GM12878 (cell line): ENCODE results near the gene BCKDK. TPM values are rescaled to one million over a fixed set of nuclear protein-coding genes. Genes with fewer than 3 reads are reported as not detected.

Experiments
- BACH1 ChIP-seq: fragments of 450-650 bp; IDR thresholded peaks from 2 replicates; pipeline ENCODE4 v1.6.1; 2017; ENCODE audit warnings: mild to moderate bottlenecking, borderline replicate concordance
- BHLHE40 ChIP-seq, 2 experiments: fragments of 450-650 bp in 1 of 2; IDR thresholded peaks; 2 replicates each; pipeline ENCODE4 v1.6.1; 2011 to 2017; ENCODE audit warnings: low read depth in 2 of 2, borderline replicate concordance in 1 of 2, improper control_type of control experiment in 1 of 2, low read length in 1 of 2, mild to moderate bottlenecking in 1 of 2
- CHD1 ChIP-seq: IDR thresholded peaks from 2 replicates; pipeline ENCODE4 v1.6.1; 2012; ENCODE audit warnings: low read depth, low read length, improper control_type of control experiment
- CREB1 ChIP-seq: IDR thresholded peaks from 2 replicates; pipeline ENCODE4 v1.6.1; 2012; ENCODE audit warnings: low read depth, mild to moderate bottlenecking, inconsistent platforms
- CREM ChIP-seq: IDR thresholded peaks from 2 replicates; pipeline ENCODE4 v1.6.1; 2014; ENCODE audit warnings: antibody characterized with exemption, low read depth
- EED ChIP-seq: sonication (generic); IDR thresholded peaks from 2 replicates; pipeline ENCODE4 v1.6.1; 2016; ENCODE audit warnings: antibody characterized with exemption, low read depth
- GABPA ChIP-seq: IDR thresholded peaks from 2 replicates; pipeline ENCODE4 v1.6.1; 2014; ENCODE audit warnings: antibody characterized with exemption, low read depth, mild to moderate bottlenecking, inconsistent platforms
- GATAD2B ChIP-seq: fragments of 450-650 bp; conservative IDR thresholded peaks from 2 replicates; pipeline ENCODE4 v1.6.1; 2017; ENCODE audit warnings: low read depth, mild to moderate bottlenecking, moderate library complexity
- HCFC1 ChIP-seq: fragments of 150-350 bp; IDR thresholded peaks from 2 replicates; pipeline ENCODE4 v1.6.1; 2014; ENCODE audit warnings: low read length
- IKZF1 ChIP-seq: fragments of 450-650 bp; conservative IDR thresholded peaks from 2 replicates; pipeline ENCODE4 v1.6.1; 2017; ENCODE audit warnings: antibody characterized with exemption, mild to moderate bottlenecking
- LARP7 ChIP-seq: fragments of 450-650 bp; IDR thresholded peaks from 2 replicates; pipeline ENCODE4 v1.6.1; 2017; ENCODE audit warnings: mild to moderate bottlenecking
- MEF2B ChIP-seq: fragments of 450-650 bp; IDR thresholded peaks from 2 replicates; pipeline ENCODE4 v1.6.1; 2018; ENCODE audit warnings: mild to moderate bottlenecking, moderate library complexity; ENCODE audit not compliant: partially characterized antibody, poor library complexity, severe bottlenecking
- MXI1 ChIP-seq: fragments of 150-350 bp; IDR thresholded peaks from 2 replicates; pipeline ENCODE4 v1.6.1; 2011; ENCODE audit warnings: low read depth, mild to moderate bottlenecking, inconsistent platforms, low read length, improper control_type of control experiment
- MYB ChIP-seq: fragments of 150-350 bp; IDR thresholded peaks from 2 replicates; pipeline ENCODE4 v1.6.1; 2014; ENCODE audit warnings: mild to moderate bottlenecking, low read depth, low read length, borderline replicate concordance
- PAX5 ChIP-seq: IDR thresholded peaks from 2 replicates; pipeline ENCODE4 v1.6.1; 2011; ENCODE audit warnings: low read depth, low read length, borderline replicate concordance
- PAX8 ChIP-seq: fragments of 450-650 bp; IDR thresholded peaks from 2 replicates; pipeline ENCODE4 v1.6.1; 2017; ENCODE audit warnings: mild to moderate bottlenecking, moderate library complexity
- RELA ChIP-seq: fragments of 450-650 bp; IDR thresholded peaks from 2 replicates; pipeline ENCODE4 v1.8.0; 2014; ENCODE audit warnings: borderline replicate concordance; ENCODE audit not compliant: partially characterized antibody
- RFX5 ChIP-seq: IDR thresholded peaks from 2 replicates; pipeline ENCODE4 v1.6.1; 2011; ENCODE audit warnings: low read depth, low read length, improper control_type of control experiment
- SIN3A ChIP-seq: IDR thresholded peaks from 2 replicates; pipeline ENCODE4 v1.6.1; 2012; ENCODE audit warnings: low read depth, low read length, improper control_type of control experiment
- SMAD1 ChIP-seq: fragments of 450-650 bp; IDR thresholded peaks from 2 replicates; pipeline ENCODE4 v1.6.1; 2018; ENCODE audit warnings: mild to moderate bottlenecking, low read depth; ENCODE audit not compliant: partially characterized antibody
- SP1 ChIP-seq: IDR thresholded peaks from one replicate; pipeline ENCODE4 v1.6.1; 2011; ENCODE audit warnings: low read depth, low read length
- SREBF1 ChIP-seq: IDR thresholded peaks from 2 replicates; pipeline ENCODE4 v1.6.1; 2012; ENCODE audit warnings: mild to moderate bottlenecking, low read length
- TBL1XR1 ChIP-seq: IDR thresholded peaks from 2 replicates; pipeline ENCODE4 v1.6.1; 2012; ENCODE audit warnings: low read depth, low read length, improper control_type of control experiment
- polyA plus RNA-seq, 11 experiments: library from polyadenylated mRNA; depleted of rRNA in 4 of 11; unstranded in 6 of 11; stranded (reverse) in 5 of 11; fragments of >200 nt; fragmentation: Nextera tagmentation in 4 of 11; fragmentation: Illumina TruSeq in 1 of 11; extraction: Ambion mirVana in 4 of 11; extraction: Trizol in 1 of 11; gene quantifications; 1 replicate in 1 of 11; 2 replicates in 10 of 11; pipeline versions ENCODE4 v1.2.1 to v1.2.3, GENCODE V29; 2011 to 2016; ENCODE audit warnings: inconsistent platforms in 2 of 11, missing spikeins in 2 of 11, low read depth in 1 of 11
- total RNA-seq, 4 experiments: library from RNA; depleted of rRNA in 3 of 4; stranded (reverse); fragments of >200 nt in 3 of 4; fragmentation: Illumina TruSeq in 1 of 4; extraction: Trizol in 1 of 4; gene quantifications; 2 replicates each; pipeline versions ENCODE4 v1.2.1 to v1.2.3, GENCODE V29; 2013 to 2021
- TF ChIP-seq, protein P1 (sequence below): fragments of 450-650 bp; IDR thresholded peaks from 2 replicates; pipeline ENCODE4 v1.6.1; 2017; ENCODE audit warnings: mild to moderate bottlenecking, moderate library complexity
- TF ChIP-seq, protein P2 (sequence below): fragments of 450-650 bp; conservative IDR thresholded peaks from 2 replicates; pipeline ENCODE4 v1.6.1; 2017; ENCODE audit warnings: mild to moderate bottlenecking, moderate library complexity
- TF ChIP-seq, protein P3 (sequence below): fragments of 450-650 bp; IDR thresholded peaks from 2 replicates; pipeline ENCODE4 v1.6.1; 2016; ENCODE audit warnings: mild to moderate bottlenecking

The BCKDK gene
- total and polyA plus RNA-seq, 10 of the 15 experiments (the other 5 are each of a cell fraction or from before 2014, with no cell fraction given): 0.68 to 56.6 (median 32.8) TPM

DNA sequence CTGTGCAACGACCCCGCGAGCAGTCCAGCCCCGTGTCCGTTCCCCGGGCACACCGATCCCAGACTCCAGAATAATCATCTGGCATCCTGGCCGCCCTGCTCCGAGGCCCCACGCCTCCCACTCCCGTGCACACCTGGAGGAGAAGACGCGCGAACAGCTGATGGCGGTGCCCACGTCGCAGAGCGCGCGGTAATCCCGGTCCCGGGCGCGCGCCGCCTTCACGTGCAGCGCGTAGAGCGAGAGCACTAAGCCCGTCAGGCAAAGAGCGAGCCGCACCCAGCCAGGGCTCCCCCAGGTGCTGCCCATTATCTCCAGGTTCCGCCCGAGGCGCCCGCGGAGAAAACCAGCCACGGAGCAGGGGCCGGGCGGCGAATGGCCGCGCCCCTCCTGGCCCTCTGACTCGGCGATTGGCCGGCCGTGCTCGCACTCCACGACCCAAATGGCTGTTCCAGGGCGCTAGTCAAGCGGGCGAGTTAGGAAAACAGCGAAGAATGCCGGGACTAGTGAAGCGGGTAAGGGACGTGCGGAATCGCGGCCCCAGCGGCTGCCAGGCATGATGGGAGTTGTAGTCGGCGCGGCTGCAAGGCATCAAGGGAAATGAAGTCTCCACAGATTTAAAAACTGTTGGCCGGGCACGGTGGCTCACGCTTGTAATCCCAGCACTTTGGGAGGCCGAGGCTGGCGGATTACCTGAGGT is 13.6 kb upstream of the BCKDK start, which contains the start of gene VKORC1 (continued):
- TF ChIP-seq, protein P1, sequence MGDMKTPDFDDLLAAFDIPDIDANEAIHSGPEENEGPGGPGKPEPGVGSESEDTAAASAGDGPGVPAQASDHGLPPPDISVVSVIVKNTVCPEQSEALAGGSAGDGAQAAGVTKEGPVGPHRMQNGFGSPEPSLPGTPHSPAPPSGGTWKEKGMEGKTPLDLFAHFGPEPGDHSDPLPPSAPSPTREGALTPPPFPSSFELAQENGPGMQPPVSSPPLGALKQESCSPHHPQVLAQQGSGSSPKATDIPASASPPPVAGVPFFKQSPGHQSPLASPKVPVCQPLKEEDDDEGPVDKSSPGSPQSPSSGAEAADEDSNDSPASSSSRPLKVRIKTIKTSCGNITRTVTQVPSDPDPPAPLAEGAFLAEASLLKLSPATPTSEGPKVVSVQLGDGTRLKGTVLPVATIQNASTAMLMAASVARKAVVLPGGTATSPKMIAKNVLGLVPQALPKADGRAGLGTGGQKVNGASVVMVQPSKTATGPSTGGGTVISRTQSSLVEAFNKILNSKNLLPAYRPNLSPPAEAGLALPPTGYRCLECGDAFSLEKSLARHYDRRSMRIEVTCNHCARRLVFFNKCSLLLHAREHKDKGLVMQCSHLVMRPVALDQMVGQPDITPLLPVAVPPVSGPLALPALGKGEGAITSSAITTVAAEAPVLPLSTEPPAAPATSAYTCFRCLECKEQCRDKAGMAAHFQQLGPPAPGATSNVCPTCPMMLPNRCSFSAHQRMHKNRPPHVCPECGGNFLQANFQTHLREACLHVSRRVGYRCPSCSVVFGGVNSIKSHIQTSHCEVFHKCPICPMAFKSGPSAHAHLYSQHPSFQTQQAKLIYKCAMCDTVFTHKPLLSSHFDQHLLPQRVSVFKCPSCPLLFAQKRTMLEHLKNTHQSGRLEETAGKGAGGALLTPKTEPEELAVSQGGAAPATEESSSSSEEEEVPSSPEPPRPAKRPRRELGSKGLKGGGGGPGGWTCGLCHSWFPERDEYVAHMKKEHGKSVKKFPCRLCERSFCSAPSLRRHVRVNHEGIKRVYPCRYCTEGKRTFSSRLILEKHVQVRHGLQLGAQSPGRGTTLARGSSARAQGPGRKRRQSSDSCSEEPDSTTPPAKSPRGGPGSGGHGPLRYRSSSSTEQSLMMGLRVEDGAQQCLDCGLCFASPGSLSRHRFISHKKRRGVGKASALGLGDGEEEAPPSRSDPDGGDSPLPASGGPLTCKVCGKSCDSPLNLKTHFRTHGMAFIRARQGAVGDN: no peak
- peak; percentile 36 for TF ChIP-seq CREB1
- peak; percentile 70; the same call in 1 of the 2 replicates for TF ChIP-seq LARP7
- no peak for TF ChIP-seq PAX8
- TF ChIP-seq GATAD2B: peak; percentile 79
- no peak; the same call in 1 of the 2 replicates for TF ChIP-seq TBL1XR1
- peak; percentile 89 for TF ChIP-seq HCFC1
- peak; percentile 73; the same call in 1 of the 2 replicates for TF ChIP-seq EED
- TF ChIP-seq SP1: peak; percentile 52
- no peak for TF ChIP-seq MEF2B
- TF ChIP-seq CHD1: no peak
- peak; percentile 84 to 98 for TF ChIP-seq BHLHE40 (IDR thresholded peaks at IDR 0.05; ENCODE audit: borderline replicate concordance in 1 of 2, low read depth in 2 of 2, low read length in 1 of 2)
- no peak for TF ChIP-seq SMAD1
- TF ChIP-seq RELA: peak; percentile 71
- TF ChIP-seq IKZF1: peak; percentile 96
- TF ChIP-seq BACH1: peak; percentile 56
- no peak for TF ChIP-seq GABPA
- peak; percentile 33; the same call in 1 of the 2 replicates for TF ChIP-seq PAX5
- TF ChIP-seq SIN3A: peak; percentile 69; the same call in 1 of the 2 replicates
- TF ChIP-seq SREBF1: peak; percentile 42; the same call in 1 of the 2 replicates
- TF ChIP-seq MXI1: peak; percentile 4; the same call in 1 of the 2 replicates
- TF ChIP-seq, protein P2, sequence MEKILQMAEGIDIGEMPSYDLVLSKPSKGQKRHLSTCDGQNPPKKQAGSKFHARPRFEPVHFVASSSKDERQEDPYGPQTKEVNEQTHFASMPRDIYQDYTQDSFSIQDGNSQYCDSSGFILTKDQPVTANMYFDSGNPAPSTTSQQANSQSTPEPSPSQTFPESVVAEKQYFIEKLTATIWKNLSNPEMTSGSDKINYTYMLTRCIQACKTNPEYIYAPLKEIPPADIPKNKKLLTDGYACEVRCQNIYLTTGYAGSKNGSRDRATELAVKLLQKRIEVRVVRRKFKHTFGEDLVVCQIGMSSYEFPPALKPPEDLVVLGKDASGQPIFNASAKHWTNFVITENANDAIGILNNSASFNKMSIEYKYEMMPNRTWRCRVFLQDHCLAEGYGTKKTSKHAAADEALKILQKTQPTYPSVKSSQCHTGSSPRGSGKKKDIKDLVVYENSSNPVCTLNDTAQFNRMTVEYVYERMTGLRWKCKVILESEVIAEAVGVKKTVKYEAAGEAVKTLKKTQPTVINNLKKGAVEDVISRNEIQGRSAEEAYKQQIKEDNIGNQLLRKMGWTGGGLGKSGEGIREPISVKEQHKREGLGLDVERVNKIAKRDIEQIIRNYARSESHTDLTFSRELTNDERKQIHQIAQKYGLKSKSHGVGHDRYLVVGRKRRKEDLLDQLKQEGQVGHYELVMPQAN: peak; percentile 84
- TF ChIP-seq, protein P3, sequence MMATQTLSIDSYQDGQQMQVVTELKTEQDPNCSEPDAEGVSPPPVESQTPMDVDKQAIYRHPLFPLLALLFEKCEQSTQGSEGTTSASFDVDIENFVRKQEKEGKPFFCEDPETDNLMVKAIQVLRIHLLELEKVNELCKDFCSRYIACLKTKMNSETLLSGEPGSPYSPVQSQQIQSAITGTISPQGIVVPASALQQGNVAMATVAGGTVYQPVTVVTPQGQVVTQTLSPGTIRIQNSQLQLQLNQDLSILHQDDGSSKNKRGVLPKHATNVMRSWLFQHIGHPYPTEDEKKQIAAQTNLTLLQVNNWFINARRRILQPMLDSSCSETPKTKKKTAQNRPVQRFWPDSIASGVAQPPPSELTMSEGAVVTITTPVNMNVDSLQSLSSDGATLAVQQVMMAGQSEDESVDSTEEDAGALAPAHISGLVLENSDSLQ: peak; percentile 93
- no peak for TF ChIP-seq MYB
- TF ChIP-seq RFX5: no peak
- peak; percentile 70 for TF ChIP-seq CREM
